HEK293T (cell line): Measurements from ENCODE around the gene TMEM208.

ENCODE experiments used
- BHLHE40 ChIP-seq: fragments of 450-650 bp; IDR thresholded peaks from 2 replicates; pipeline ENCODE4 v1.6.1; 2016; ENCODE audit warnings: mild to moderate bottlenecking, moderate library complexity, borderline replicate concordance
- ELF4 ChIP-seq: fragments of 450-650 bp; IDR thresholded peaks from 2 replicates; pipeline ENCODE4 v1.6.1; 2017; ENCODE audit warnings: antibody characterized with exemption
- FOXA1 ChIP-seq: fragments of 450-650 bp; IDR thresholded peaks from 2 replicates; pipeline ENCODE4 v1.6.1; 2016; ENCODE audit warnings: mild to moderate bottlenecking
- FOXK2 ChIP-seq: fragments of 450-650 bp; IDR thresholded peaks from 2 replicates; pipeline ENCODE4 v1.6.1; 2016; ENCODE audit warnings: mild to moderate bottlenecking
- FOXM1 ChIP-seq: fragments of 450-650 bp; IDR thresholded peaks from 2 replicates; pipeline ENCODE4 v1.6.1; 2017; ENCODE audit warnings: mild to moderate bottlenecking, borderline replicate concordance
- HDGF ChIP-seq: fragments of 450-650 bp; IDR thresholded peaks from 2 replicates; pipeline ENCODE4 v1.6.1; 2017; ENCODE audit warnings: antibody characterized with exemption, borderline replicate concordance
- NFRKB ChIP-seq: fragments of 450-650 bp; IDR thresholded peaks from 2 replicates; pipeline ENCODE4 v1.6.1; 2016; ENCODE audit warnings: mild to moderate bottlenecking, moderate library complexity
- SUZ12 ChIP-seq: fragments of 450-650 bp; IDR thresholded peaks from 2 replicates; pipeline ENCODE4 v1.6.1; 2016; ENCODE audit warnings: mild to moderate bottlenecking

DNA sequence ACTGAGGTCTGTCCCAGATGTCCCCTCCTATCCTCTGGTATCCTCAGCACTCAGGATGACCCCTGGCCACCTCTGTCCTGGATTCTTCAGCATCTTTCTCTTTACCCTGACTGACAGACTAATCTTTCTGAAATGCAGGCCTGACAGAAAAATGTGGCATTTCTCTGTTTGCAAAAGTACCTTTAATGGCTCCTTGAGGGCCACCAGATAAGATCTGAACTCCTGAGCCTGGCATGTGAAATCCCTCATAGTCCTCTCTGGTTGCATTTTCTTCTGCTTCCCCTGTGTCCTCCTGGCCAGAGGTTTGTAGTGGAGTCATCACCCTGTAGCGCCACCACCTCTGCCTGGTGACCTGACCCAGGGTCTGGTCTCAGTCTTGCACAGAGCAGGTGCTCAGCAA lies 30.0 kb upstream of the TMEM208 start:
- no peak for TF ChIP-seq BHLHE40
- no peak for TF ChIP-seq ELF4
- TF ChIP-seq FOXM1 = no peak
- no peak for TF ChIP-seq NFRKB
- TF ChIP-seq FOXK2 = no peak
- no peak for TF ChIP-seq SUZ12
- TF ChIP-seq FOXA1 = no peak
- no peak for TF ChIP-seq HDGF
